Measurements from ENCODE around the gene GPAM. TPM values are rescaled to one million over a fixed set of nuclear protein-coding genes. Genes with fewer than 3 reads are reported as not detected.

GPAM gene
- total and polyA plus RNA-seq, 9 of the 15 experiments (the other 6 are each of a cell fraction or from before 2014, with no cell fraction given) = 3.5 to 7.5 (median 5.5) TPM

DNA sequence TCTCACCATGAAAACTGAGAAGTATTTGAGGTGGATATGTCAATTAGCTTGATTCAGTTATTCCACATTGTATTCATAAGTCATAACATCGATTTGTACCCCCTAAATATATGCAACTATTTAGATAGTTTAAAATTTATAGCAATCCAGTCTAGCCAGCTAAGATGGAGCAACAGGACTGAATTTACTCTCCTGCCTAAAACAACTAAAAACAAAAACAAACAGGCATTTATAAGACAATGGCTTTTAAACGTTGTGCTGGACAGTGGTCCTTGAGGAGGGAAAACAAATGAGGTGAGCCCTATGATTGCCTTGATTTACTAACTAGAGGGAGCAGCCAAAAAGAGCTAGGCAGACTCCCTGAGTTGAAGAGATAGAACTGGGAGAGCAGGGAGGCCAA, 814 bp upstream of the GPAM start:
- peaks cover 3 to 7% of the 10 kb centered on the region in 2 experiments; a peak in 3 of 5 replicates for H3K4me1 ChIP-seq (replicated peaks in 1 of 2; ENCODE audit: control insufficient read depth in 2 of 2, insufficient read depth in 2 of 2, low read length in 2 of 2)
- H4K20me1 ChIP-seq (replicated peaks; ENCODE audit: control insufficient read depth, insufficient read depth, low read length) = no peaks in the 10 kb centered on the region
- H3K36me3 ChIP-seq (ENCODE audit: control insufficient read depth, insufficient read depth, low read length) = peaks cover 10% of the 10 kb centered on the region; the same call in 2 of the 3 replicates
- DNase-seq (ENCODE audit: extremely low read depth in 1 of 4, low spot score in 3 of 4) (no peak), ATAC-seq (no peak), FAIRE-seq (no peak)
- H3K27ac ChIP-seq (ENCODE audit: extremely low read depth, low read depth, low read length) = peak overlapping the region; percentile 89; the same call in 2 of the 3 replicates
- H3K4me2 ChIP-seq (ENCODE audit: insufficient read depth, low read length) = peak overlapping the region; percentile 98
- BruUV-seq (replicated peaks) = no TSS peak
- H3K4me3 ChIP-seq = peak overlapping the region; percentile 95
- no peaks in the 10 kb centered on the region for H3K9me1 ChIP-seq (ENCODE audit: control insufficient read depth, insufficient read depth, low read length)
- CTCF ChIA-PET (ENCODE audit: low intra/inter-chr PET ratio) = no interaction called here
- intact Hi-C loops (cut with micrococcal nuclease) = no loop called here
- H3K9ac ChIP-seq (ENCODE audit: insufficient read depth in 1 of 2, low read depth in 2 of 2, low read length in 2 of 2) = peak overlapping the region in 1 of 2 experiments; percentile 89; a peak in 2 of 4 replicates
- POLR2A ChIA-PET = no interaction called here
- peak overlapping the region; percentile 100 for H2AFZ ChIP-seq (ENCODE audit: low read depth, low read length)
- 16% methylated on average over 2 of the region's 2 CpGs for WGBS (ENCODE audit: insufficient coverage, low coverage, missing lambda C conversion rate)
- in situ Hi-C loops (cut with MboI) = no loop called here
- H3K9me3 ChIP-seq (replicated peaks; ENCODE audit: control insufficient read depth, insufficient read depth, low read depth, low read length) = no peaks in the 10 kb centered on the region; the same call in 1 of the 2 replicates
- H3K27me3 ChIP-seq (ENCODE audit: control insufficient read depth in 2 of 2, insufficient read depth in 2 of 2, low read length in 2 of 2) = no peaks in the 10 kb centered on the region
- H3K79me2 ChIP-seq (ENCODE audit: control insufficient read depth, insufficient read depth, low read length) = peaks cover 11% of the 10 kb centered on the region; the same call in 2 of the 3 replicates
- TF ChIP-seq NR4A1 (CRISPR knock-in tag; IDR thresholded peaks at IDR 0.05) (no peak), NR4A1 (tag; IDR thresholded peaks at IDR 0.05) (no peak), KLF16 (IDR thresholded peaks at IDR 0.05) (no peak), MITF (IDR thresholded peaks at IDR 0.05) (no peak), MYBL2 (IDR thresholded peaks at IDR 0.05; ENCODE audit: low read depth) (no peak), MYBL2 (CRISPR knock-in tag; IDR thresholded peaks at IDR 0.05; ENCODE audit: borderline replicate concordance) (no peak), GABPB2 (CRISPR knock-in tag; conservative IDR thresholded peaks at IDR 0.05) (no peak), RNF2 (IDR thresholded peaks at IDR 0.05) (no peak), ZNF561 (CRISPR knock-in tag; conservative IDR thresholded peaks at IDR 0.05) (no peak)
- TF ChIP-seq, protein P1, sequence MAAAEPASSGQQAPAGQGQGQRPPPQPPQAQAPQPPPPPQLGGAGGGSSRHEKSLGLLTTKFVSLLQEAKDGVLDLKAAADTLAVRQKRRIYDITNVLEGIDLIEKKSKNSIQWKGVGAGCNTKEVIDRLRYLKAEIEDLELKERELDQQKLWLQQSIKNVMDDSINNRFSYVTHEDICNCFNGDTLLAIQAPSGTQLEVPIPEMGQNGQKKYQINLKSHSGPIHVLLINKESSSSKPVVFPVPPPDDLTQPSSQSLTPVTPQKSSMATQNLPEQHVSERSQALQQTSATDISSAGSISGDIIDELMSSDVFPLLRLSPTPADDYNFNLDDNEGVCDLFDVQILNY (CRISPR knock-in tag; IDR thresholded peaks at IDR 0.05) = no peak

Measured in K562 (cell line).